ENCODE measurements around the gene SPATA46.
"Not testable (repeated sequence)": the region's sequence is repeated elsewhere in the genome, so short reads cannot be mapped to it uniquely, and the experiment has no call there.

SPATA46 gene

GRCh38 chr1:162376691-162377090 is at the start of gene SPATA46:
Gene SPATA46, minus strand, starts transcription at chr1:162376854. Its CDS starts 64 bp downstream, at chr1:162376790.
- no peak for DNase-seq (ENCODE audit: extremely low spot score, insufficient read length, low read depth)
- FAIRE-seq = no peak

GRCh38 chr1:162422662-162423375 is 46.2 kb upstream of the SPATA46 start:
- DNase-seq (ENCODE audit: extremely low spot score, insufficient read length, low read depth) (no peak), FAIRE-seq (no peak)

- no peak for DNase-seq (ENCODE audit: extremely low spot score, insufficient read length, low read depth)
- FAIRE-seq = no peak
Observed at GRCh38 chr1:162421258-162422164, 44.9 kb upstream of the SPATA46 start.

- FAIRE-seq (no peak), DNase-seq (ENCODE audit: extremely low spot score, insufficient read length, low read depth) (no peak)
Observed at GRCh38 chr1:162420120-162420519, 43.5 kb upstream of the SPATA46 start.

GRCh38 chr1:162419450-162419931 is 42.8 kb upstream of the SPATA46 start:
- DNase-seq (ENCODE audit: extremely low spot score, insufficient read length, low read depth); FAIRE-seq: not testable (repeated sequence)

- FAIRE-seq; DNase-seq (ENCODE audit: extremely low spot score, insufficient read length, low read depth): not testable (repeated sequence)
Observed at GRCh38 chr1:162418584-162418983, 41.9 kb upstream of the SPATA46 start.

GRCh38 chr1:162417650-162418049 is 41.0 kb upstream of the SPATA46 start:
- no peak for FAIRE-seq
- no peak for DNase-seq (ENCODE audit: extremely low spot score, insufficient read length, low read depth)

GRCh38 chr1:162416909-162417308 is 40.3 kb upstream of the SPATA46 start:
- no peak for DNase-seq (ENCODE audit: extremely low spot score, insufficient read length, low read depth)
- FAIRE-seq = no peak

GRCh38 chr1:162416215-162416614 is 39.6 kb upstream of the SPATA46 start:
- no peak for FAIRE-seq
- DNase-seq (ENCODE audit: extremely low spot score, insufficient read length, low read depth) = no peak

- FAIRE-seq = no peak
- no peak for DNase-seq (ENCODE audit: extremely low spot score, insufficient read length, low read depth)
Observed at GRCh38 chr1:162412002-162412401, 35.3 kb upstream of the SPATA46 start, which contains the start of gene SH2D1B. Gene SH2D1B, minus strand, starts transcription at chr1:162412136. Its CDS starts 120 bp downstream, at chr1:162412016.

GRCh38 chr1:162407539-162407938 is 30.9 kb upstream of the SPATA46 start:
- DNase-seq (ENCODE audit: extremely low spot score, insufficient read length, low read depth) (no peak), FAIRE-seq (no peak)

GRCh38 chr1:162406811-162407210 is 30.2 kb upstream of the SPATA46 start:
- DNase-seq (ENCODE audit: extremely low spot score, insufficient read length, low read depth) (no peak), FAIRE-seq (no peak)

GRCh38 chr1:162405800-162406199 is 29.1 kb upstream of the SPATA46 start:
- FAIRE-seq (no peak), DNase-seq (ENCODE audit: extremely low spot score, insufficient read length, low read depth) (no peak)

- no peak for FAIRE-seq
Observed at GRCh38 chr1:162404550-162405160, 28.0 kb upstream of the SPATA46 start.

GRCh38 chr1:162400790-162401355 is 24.2 kb upstream of the SPATA46 start:
- DNase-seq (ENCODE audit: extremely low spot score, insufficient read length, low read depth) = no peak
- no peak for FAIRE-seq

More at GRCh38 chr1:162404550-162405160, 28.0 kb upstream of the SPATA46 start:
- DNase-seq (ENCODE audit: extremely low spot score, insufficient read length, low read depth) = no peak

- DNase-seq (ENCODE audit: extremely low spot score, insufficient read length, low read depth) (no peak), FAIRE-seq (no peak)
Observed at GRCh38 chr1:162398999-162399580, 22.4 kb upstream of the SPATA46 start.

GRCh38 chr1:162397943-162398560 is 21.4 kb upstream of the SPATA46 start:
- FAIRE-seq = no peak

GRCh38 chr1:162397039-162397448 is 20.4 kb upstream of the SPATA46 start:
- no peak for DNase-seq (ENCODE audit: extremely low spot score, insufficient read length, low read depth)
- FAIRE-seq = no peak

More at GRCh38 chr1:162397943-162398560, 21.4 kb upstream of the SPATA46 start:
- no peak for DNase-seq (ENCODE audit: extremely low spot score, insufficient read length, low read depth)
